ENCODE results near the gene ADIG.

ADIG gene

DNA sequence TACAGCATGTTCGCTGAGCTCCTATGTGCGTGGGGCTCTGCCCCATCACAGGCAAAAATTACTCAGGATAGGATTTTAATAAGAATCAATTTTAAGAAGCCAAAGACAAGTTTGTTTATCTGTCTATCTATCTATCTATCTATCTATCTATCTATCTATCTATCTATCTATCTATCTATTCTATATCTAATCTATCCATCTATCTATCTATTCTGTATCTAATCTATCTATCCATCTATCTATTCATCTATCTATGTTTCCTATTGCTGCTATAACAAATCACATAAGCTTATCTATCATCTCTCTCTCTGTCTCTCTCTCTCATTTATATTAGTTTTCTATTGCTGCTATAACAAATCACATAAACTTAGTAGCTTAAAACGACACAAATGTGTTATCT is 22.3 kb downstream of the ADIG start:
- no peak for DNase-seq

DNA sequence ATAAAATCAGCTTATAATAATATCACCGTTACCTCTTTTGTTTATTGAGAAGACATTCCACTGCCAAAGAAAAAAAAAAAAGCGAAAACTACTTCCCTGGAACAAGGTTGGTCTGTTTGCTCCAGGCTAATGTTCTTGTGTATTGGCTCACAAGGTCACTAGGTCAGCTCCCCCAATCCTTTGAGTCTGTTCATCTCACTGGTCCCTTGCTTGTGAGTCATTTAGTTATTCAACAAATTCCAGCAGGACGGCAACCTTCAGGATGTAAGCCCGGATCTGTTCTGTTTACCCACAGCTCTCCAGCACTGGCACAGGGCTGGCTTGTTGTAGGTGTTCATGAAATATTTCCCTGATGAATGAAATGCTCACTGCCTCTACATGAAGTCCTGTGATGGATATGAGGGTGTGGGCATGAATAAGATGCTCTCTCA is 23.9 kb downstream of the ADIG start:
- DNase-seq = no peak

DNA sequence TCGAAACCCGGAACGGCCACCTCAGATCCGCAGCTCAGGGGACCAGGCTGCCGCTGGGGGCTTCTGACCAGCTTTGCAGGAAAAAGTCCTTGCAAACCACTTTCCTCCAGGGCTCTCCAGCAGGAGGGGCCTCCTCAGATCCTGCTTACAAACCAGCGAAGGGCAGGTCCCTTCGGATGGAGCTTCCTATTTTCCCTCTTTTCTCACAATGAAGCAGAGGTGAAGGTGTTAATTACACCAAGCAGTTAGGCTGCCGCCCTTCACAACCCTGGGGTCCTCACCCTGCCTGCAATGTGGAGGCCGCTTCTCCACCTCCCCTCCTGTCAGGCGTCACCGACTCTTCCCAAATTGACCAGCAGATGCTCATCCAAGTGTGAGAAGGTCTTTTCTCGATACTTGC is 26.4 kb downstream of the ADIG start:
- DNase-seq = no peak

DNA sequence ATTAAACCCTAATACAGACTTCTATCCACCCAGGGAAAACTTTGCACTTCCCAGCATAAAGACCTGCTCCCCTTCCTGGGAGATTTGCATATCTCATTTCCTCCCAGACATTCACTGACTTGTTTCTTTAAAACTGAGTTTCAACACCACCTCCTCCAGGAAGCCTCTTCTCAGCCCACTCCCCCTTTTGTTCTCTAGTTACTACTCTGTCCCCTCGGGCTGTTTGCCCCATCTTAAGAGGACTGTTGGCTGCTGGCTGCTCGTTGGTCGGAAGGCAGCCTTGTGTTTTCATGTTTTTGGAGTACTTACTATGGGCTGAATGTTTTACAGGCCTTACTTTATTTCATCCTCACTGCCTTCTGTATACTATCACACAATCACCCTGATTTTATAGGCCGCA is 27.2 kb downstream of the ADIG start:
- no peak for DNase-seq

DNA sequence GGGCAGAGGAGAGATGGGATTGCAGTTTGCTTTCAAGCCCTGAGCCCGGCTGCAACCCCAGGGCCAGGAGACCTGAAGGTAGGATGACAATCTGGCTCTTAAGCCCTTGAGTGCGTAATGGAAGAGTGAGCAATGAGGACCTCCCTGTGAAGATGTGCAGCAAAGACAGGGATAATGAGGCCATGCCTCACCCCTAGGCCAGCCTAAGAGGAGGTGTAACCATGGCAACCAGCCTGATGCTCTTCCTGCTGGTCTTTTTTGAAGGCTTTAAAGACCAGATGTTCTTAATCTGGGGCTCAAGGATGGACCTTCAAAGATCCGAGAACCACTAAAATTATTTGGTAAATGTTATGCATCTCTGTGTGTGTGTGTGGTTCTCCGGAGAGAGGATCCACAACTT is 28.8 kb downstream of the ADIG start:
- DNase-seq = no peak

DNA sequence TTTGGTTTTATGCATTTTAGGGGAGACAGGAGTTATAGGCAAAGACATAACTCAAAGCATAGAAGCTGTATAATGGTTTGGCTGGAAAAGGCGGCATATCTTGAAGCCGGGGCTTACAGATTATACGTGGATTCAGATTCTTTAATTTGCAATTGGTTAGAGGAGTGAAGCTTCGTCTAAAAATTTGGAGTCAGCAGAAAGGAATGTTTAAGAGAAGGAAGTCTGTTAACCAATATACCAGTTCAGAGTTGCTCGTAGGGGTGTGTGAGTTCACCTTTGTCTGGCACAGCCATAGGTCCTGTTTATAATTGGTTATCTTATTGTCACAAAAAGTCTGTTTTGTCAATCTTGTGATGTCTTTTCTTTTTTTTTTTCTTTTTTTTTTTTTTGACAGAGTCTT is 29.5 kb downstream of the ADIG start:
- DNase-seq = no peak

DNA sequence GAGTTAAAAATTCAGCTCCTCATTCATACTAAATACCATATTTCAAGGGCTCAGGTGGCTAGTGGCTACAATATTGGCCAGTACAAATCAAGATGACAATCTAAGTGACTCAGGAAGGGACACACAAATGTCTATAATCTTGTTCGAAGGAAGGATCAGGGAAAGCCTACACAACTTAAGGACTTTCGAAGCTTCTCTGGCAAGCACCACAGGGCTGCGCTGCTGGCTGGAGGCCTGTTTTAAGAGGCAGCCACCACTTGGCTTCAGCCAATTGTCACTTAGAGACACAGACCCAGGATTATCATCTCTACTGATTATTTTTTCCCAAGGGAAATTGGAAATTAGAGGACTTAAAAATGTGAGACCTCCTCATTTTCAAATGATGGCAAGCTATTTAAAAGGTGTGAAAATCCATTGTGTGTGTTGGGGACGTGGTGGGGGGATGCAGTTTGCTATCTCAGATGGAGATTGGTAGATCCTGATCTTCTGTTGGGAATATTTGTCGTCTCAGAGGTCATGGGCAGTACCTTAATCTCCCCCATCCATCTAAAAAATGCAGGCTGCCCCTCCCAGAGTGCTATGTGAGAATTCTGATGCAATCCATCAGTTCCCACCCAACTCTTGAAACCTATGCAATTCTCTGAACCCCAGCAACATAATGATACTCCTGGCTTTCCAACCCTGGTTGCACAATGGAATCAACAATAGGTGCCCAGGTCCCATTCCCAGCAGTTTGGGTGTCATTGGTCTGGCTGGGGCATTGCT is 31.9 kb downstream of the ADIG start:
- DNase-seq = no peak

DNA sequence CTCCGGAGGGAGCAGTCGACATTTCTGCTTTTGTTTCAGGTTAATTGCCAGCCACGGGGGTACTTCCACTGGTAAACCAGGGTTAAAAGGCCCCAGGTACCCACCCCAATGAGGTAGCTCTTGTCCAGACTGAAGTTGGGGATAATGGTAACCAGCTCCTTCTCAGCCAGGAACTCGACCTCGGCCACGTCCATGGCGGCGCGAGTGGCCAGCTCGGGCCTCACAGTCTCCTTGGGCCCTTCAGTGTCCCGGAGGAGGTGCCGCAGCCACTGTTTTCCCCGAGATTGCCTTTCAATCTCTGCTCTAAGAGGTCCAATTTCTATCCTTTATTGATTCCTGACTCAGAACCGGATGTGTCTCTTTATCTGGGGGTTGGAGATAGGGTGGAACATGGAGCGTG is 34.3 kb downstream of the ADIG start:
- no peak for DNase-seq

DNA sequence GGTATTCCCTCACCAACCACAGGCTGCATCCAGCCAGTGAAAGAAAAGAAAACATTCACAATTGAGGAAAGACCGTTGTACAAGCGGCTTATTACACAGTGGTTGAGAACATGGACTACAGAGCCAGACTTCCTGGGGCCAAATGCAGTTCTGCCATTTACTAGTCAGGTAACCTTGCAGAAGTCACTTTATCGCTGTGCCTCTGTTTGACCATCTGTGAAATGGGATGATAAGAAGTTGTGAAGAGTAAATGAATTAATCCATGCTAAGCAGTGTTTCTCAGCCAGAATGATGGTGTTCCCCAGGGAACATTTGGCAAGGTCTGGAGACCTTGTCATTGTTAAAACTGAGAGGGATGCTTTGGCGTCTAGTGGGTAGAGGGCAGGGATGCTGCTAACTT is 35.5 kb downstream of the ADIG start:
- no peak for DNase-seq

DNA sequence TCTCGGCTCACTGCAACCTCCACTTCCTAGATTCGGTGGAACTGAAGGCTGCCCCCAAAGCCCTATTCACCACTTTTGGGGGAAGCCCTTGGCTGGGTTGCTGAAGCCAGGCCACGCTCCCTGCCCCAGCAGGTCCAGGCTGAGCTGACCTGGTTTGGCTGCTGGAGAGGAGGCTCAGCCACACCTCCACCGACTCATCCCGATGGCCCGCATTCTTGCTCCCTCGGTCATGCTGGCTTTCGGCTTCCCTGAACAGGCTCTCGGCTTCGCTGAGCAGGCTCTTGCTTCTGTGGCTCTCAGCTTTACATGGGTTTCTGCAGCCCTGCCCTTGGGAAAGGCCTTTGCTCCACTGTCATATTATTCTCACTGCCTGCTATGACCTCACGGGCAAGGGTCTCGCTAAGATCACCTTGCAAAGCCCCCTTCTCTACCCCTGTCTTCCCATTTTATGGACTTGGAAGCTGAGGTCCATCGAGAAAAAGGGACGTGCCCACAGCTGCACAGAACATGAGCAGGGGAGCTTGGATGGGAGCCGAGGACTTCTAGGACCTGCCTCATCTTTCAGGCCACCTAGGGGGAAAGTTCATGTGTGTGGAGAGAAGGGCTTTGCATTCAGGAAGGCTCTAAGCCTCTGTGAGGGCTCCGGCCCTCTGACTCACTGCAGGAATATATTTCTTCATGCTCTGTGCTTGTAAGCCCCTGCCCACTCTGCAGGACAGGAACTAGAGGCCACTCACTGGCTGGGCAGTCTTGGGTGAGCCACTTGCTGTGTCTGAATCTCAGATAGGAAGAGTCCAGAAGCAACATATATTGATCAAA is 36.2 kb downstream of the ADIG start:
- no peak for DNase-seq

DNA sequence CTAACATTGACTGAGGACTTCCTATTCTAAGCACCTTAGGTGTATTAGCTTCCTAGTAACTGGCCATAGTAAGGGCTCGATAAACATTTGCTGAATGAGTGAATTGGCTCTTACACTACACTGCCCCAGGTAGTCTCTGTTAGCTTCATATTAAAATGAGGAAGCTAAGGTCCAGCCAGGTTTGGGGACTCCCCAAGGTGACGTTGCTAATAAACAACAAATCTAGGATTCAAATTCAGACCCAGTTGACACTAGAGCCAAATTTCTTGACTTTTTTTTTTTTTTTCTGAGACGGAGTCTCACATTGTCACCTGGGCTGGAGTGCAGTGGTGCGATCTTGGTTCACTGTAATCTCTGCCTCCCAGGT is 36.8 kb downstream of the ADIG start:
- no peak for DNase-seq

DNA sequence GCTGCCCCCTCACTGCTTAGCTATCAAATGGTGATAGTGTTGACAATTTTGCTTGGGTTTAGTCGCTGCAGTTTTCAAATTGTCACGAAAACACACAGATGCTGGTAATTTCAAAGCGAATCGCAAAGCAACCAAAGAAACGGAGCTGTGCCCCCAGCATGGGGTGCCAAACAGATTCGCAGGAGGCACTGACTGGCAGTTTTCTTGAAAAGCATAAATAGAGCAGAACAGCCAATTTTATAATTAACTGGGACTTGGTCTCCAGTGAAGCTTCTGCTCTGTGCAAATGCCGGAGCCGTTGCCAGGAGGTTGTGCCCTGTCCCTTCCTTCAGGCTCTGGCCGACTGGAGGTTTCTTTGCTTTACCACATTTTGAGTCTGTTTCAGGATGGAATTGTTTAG is 39.4 kb downstream of the ADIG start:
- DNase-seq = no peak

DNA sequence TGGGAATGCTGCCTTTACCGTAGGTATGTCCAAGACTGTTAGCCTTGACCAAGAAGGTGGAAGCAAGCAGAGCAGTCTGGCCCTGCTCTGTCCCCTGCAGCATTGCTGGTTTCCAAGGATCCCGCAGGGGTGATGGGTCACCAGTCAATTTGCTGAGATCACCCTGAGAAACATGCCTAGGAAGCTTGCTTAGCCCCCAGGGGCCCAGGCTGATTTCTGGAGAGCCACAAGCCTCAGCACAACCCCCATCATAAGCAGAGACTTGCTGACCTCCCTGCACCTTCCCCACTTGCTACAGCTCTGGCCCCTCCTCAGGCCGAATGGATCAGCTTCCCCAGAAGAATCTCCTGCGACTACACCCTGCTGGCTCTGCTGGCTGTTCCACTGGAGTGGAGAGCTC is 42.1 kb downstream of the ADIG start:
- no peak for DNase-seq

DNA sequence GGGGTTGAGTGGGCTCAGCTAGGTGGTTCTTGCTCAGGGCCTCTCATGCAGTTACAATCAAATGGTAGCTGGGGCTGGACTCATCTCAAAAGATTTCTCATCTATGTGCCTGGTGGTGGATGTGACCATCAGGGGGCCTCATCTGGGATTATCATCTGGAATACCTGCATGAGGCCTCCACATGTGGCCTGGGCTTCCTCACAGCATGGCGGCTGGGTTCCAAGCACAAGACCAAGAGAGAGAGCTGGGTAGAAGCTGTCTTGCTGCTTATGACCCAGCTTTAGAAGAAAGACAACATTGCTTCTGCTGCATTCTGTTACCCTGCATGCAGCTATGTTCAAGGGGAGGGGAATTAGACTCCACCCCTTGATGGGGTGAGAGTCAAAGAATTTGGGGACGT is 43.1 kb downstream of the ADIG start:
- no peak for DNase-seq

DNA sequence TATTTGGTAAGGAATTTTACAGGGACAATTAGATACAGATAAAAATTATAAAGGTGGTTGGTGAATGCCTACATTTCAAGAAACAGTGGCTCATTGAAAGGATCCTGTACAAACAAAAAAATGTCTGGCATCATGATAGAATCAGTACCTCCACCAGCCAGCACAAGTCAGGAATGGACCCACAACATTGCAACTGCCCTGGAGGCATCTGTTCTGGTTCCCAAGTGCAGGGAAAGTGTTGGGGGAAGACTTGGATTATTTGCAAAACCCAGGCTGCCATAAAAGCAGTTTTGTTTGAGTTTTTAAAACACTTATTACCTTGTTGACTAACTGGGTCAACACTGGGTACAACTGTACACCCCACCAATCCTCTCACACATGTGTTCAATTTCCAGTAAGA is 44.9 kb downstream of the ADIG start:
- no peak for DNase-seq

DNA sequence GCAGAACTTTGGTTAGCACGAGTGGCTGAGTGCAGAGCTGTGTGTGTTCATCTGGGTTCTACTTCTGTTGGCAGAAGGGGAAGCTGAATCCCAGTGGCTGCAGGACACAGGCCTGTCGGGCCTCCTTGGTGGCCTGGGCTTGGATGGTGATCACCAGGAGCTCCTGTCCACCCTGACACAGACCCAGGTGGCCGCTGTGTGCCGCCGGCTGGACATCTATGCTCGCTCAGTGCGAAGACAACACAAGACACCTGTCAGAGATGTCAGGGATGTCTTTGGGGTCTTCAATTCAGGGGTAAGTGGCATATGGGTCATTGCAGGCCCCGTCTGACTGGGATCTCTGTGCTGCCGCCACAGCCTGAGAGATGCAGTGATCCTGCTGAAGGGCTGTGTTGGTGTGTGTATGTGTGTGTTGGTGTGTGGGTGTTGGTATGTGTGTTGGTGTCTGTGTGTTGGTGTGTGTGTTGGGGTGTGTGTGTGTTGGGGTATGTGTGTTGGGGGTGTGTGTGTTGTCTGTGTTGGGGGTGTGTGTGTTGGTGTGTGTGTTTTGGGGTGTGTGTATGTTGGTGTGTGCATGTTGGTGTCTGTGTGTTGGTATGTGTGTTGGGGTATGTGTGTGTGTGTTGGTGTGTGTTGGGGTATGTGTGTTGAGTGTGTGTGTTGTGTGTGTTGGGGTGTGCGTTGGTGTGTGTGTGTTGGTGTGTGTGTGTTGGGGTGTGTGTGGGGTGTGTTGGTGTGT is 46.1 kb downstream of the ADIG start:
- DNase-seq = no peak

DNA sequence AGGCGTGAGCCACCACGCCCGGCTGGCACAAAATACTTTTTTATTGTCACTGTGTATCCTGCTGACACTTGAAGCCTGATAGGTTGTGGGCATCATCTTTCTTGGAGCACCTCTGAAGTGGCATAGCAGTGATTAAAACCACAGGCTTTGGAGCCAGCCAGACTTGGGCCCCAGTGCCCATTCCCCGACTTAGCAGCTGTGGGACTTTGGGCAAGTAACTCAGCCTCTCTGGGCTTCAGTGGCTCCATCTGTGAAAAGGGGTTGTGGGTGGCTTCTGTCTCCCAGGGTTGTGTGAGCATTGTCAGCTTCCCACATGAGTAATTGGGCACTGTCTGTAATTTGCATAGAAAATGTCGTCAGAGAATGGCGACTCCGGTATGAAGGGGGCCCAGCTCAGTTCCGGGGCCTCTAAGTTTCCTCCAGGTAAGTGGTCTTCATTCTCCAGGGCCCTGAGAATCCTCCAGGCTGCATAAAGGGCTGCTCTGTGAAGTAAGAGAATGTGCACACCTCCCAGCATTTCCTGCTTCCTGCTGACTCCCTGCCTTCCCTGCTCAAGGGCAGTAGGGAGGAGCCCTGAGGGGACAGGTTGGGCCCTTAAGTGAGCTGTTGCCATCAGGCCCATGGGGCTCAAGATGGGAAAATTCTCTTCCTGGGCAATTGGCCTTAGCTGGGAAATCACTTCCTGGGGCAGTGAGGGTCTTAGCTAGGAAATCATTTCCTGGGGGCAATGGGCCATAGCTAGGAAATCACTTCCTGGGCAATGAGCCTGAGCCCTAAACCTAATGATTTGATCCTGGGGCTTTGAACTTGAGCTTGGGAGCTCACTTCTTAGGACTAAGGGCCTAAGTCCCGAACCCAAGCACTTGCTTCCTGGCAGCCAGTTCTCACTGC is 47.8 kb downstream of the ADIG start:
- DNase-seq = no peak

DNA sequence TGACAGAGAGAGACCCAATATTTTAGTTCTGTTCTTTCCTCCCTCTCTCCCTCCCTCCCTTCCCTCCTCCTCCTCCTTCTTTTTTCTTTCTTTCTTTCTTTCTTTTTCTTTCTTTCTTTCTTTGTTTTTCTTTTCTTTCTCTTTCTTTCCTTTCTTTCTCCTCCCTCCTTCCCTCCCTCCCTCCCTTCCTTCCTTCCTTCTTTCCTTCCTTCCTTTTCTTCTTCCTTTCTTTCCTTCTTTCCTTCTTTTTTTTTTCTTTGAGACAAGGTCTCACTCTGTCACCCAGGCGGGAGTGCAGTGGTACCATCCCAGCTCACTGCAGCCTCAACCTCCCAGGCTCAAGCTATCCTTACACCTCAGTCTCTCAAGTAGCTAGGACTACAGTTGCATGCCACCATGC is 49.0 kb downstream of the ADIG start:
- DNase-seq = no peak

DNA sequence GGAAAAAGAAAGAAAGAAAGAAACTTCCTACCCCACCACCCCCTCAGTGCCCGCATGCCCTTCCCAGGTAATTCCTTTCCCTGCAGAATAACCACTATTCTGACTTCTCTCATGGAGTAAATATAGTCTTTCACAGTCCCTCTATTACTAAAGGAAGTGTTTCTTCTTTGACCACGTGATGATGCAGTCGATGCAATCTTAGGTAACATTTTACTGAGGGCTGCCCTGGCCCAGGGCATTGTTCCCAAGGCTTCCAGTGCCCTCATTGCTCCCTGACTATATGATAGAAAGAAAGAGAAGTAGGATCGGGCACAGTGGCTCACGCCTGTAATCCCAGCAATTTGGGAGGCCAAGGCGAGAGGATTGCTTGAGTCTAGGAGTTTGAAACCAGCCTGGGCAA is 49.7 kb downstream of the ADIG start:
- DNase-seq = no peak

DNA sequence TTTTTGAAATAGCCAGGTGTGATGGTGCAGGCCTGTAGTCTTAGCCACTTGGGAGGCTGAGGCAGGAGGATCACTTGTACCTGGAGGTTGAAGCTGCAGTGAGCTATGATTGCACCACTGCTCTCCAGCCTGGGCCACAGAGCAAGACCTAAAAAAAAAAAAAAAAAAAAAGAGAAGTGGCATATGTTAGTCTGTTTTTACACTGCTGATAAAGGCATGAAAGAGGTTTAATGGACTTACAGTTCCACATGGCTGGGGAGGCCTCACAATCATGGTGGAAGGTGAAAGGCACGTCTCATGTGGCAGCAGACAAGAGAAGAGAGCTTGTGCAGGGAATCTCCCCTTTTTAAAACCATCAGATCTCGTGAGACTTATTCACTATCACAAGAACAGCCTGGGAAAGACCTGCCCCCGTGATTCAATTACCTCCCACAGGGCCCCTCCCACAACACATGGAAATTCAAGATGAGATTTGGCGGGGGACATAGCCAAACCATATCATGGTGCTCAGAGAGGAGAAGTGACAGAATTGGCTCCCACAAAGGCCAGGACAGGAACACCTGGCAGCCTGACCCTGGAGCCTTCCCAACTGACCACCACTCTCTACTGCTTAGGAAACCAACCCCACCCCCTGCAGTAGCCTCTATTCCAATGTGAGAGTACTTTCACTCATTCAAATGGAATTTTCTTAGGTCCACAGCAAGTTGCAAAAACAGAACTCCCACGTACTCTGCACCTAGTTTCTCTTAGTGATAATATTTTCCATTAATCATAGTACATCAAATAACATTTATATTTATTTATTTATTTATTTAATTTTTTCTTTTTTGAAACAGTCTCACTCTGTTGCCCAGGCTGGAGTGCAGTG is 50.4 kb downstream of the ADIG start:
- DNase-seq = no peak

DNA sequence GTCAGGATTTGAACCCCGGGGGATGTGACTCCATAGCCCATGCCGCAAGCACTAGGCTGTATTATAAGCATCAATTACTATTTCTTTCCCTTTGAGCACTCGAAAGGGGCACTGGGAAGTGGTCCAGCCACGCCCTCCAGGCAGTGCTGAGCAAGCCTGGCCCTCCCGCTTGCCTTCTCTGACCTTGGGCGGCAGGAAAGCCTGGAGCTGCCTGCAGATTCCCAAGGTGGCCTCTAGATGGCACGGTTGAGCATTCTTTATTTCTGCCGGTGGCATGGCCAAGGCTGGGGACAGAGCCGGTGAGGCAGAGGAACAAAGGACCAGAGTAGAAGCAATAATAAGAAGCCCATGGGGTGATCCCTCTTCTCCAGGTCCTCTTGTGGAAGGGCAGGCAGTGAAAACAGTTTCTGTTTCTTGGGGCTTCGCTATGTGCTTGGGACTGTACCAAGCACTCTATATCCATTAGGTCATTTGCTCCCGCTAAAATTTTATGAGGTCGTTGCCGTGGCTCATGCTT is 52.6 kb downstream of the ADIG start:
- peak; percentile 23 for DNase-seq
